WTC11 (cell line): Measurements from ENCODE around the gene AGAP3. TPM values are rescaled to one million over a fixed set of nuclear protein-coding genes. Genes with fewer than 3 reads are reported as not detected.

ENCODE experiments used
- ATAC-seq: fragments of 200-7000 bp; cut with Tn5 transposase; 2 replicates; pipeline ENCODE4 v1.10.0; 2021; ENCODE audit warnings: mild to moderate bottlenecking, moderate library complexity
- CTCF ChIA-PET: fragments of 300-600 bp; sonication (Branson Sonifier 250); formaldehyde crosslinking; loops from one replicate; lab custom pipeline; 2021; ENCODE audit warnings: antibody characterized with exemption; lab: Charles Lee
- POLR2A ChIA-PET: fragments of 350-600 bp; sonication (Branson Sonifier 250); formaldehyde crosslinking; loops from one replicate; lab custom pipeline; 2021; ENCODE audit warnings: antibody characterized with exemption; lab: Charles Lee
- DNase-seq: peaks from one replicate; pipeline ENCODE4 v3.0.0; 2021; ENCODE audit warnings: low spot score
- H3K27ac Mint-ChIP-seq: 2 replicates; pipeline ENCODE4 v1.8.0; 2021; ENCODE audit warnings: mixed read lengths
- H3K27me3 Mint-ChIP-seq: 2 replicates; pipeline ENCODE4 v1.8.0; 2021; ENCODE audit warnings: low read depth, mild to moderate bottlenecking, moderate library complexity, mixed read lengths
- H3K36me3 Mint-ChIP-seq: 2 replicates; pipeline ENCODE4 v1.8.0; 2021; ENCODE audit warnings: mixed read lengths
- H3K4me1 Mint-ChIP-seq: 2 replicates; pipeline ENCODE4 v1.8.0; 2022; ENCODE audit warnings: mixed read lengths
- H3K4me3 Mint-ChIP-seq: 2 replicates; pipeline ENCODE4 v1.8.0; 2021; ENCODE audit warnings: mild to moderate bottlenecking, moderate library complexity, mixed read lengths
- H3K9me3 Mint-ChIP-seq: 2 replicates; pipeline ENCODE4 v1.8.0; 2021; ENCODE audit warnings: mixed read lengths
- ATF1 ChIP-seq: sonication (generic); formaldehyde crosslinking; IDR thresholded peaks from 2 replicates; pipeline ENCODE4 v1.8.1; 2023; ENCODE audit warnings: mild to moderate bottlenecking, moderate library complexity, missing genetic modification reagents
- CBFB ChIP-seq: sonication (generic); formaldehyde crosslinking; IDR thresholded peaks from 2 replicates; pipeline ENCODE4 v1.8.1; 2022; ENCODE audit warnings: mild to moderate bottlenecking, low read depth, missing genetic modification reagents
- E2F4 ChIP-seq: sonication (generic); formaldehyde crosslinking; IDR thresholded peaks from 2 replicates; pipeline ENCODE4 v1.8.1; 2022; ENCODE audit warnings: low read depth, mild to moderate bottlenecking, moderate library complexity, missing genetic modification reagents, borderline replicate concordance
- ERG ChIP-seq: fragments of 250-450 bp; sonication (Bioruptor Pico); IDR thresholded peaks from 2 replicates; pipeline ENCODE4 v1.8.0; 2021; ENCODE audit warnings: mild to moderate bottlenecking
- GRHL2 ChIP-seq: fragments of 250-450 bp; sonication (Bioruptor Pico); IDR thresholded peaks from 2 replicates; pipeline ENCODE4 v1.8.0; 2022; ENCODE audit warnings: mild to moderate bottlenecking, moderate library complexity; ENCODE audit not compliant: insufficient replicate concordance, severe bottlenecking
- KAT7 ChIP-seq: sonication (generic); formaldehyde crosslinking; IDR thresholded peaks from 2 replicates; pipeline ENCODE4 v1.8.1; 2023; ENCODE audit warnings: missing genetic modification reagents, mild to moderate bottlenecking, borderline replicate concordance
- MAX ChIP-seq: sonication (generic); formaldehyde crosslinking; IDR thresholded peaks from 2 replicates; pipeline ENCODE4 v1.8.0; 2022; ENCODE audit warnings: mild to moderate bottlenecking, missing genetic modification reagents
- NFYB ChIP-seq: sonication (generic); formaldehyde crosslinking; conservative IDR thresholded peaks from 2 replicates; pipeline ENCODE4 v1.8.0; 2022; ENCODE audit warnings: low read depth, missing genetic modification reagents
- NR1H2 ChIP-seq: sonication (generic); formaldehyde crosslinking; IDR thresholded peaks from 2 replicates; pipeline ENCODE4 v1.9.0; 2021; ENCODE audit warnings: mild to moderate bottlenecking, moderate library complexity, missing genetic modification reagents
- RELA ChIP-seq: sonication (generic); formaldehyde crosslinking; IDR thresholded peaks from 2 replicates; pipeline ENCODE4 v1.8.1; 2022; ENCODE audit warnings: missing genetic modification reagents, mild to moderate bottlenecking, borderline replicate concordance
- SOX15 ChIP-seq: fragments of 250-450 bp; sonication (Bioruptor Pico); IDR thresholded peaks from 2 replicates; pipeline ENCODE4 v1.9.0; 2021; ENCODE audit warnings: mild to moderate bottlenecking
- TEAD4 ChIP-seq: sonication (generic); formaldehyde crosslinking; IDR thresholded peaks from 2 replicates; pipeline ENCODE4 v1.8.0; 2022; ENCODE audit warnings: mild to moderate bottlenecking, missing genetic modification reagents
- ZBTB43 ChIP-seq: sonication (generic); formaldehyde crosslinking; IDR thresholded peaks from 2 replicates; pipeline ENCODE4 v1.8.1; 2023; ENCODE audit warnings: mild to moderate bottlenecking, missing genetic modification reagents
- ZMAT4 ChIP-seq: fragments of 250-450 bp; sonication (Bioruptor Pico); IDR thresholded peaks from 2 replicates; pipeline ENCODE4 v1.9.0; 2021; ENCODE audit warnings: mild to moderate bottlenecking
- ZNF121 ChIP-seq: sonication (generic); formaldehyde crosslinking; IDR thresholded peaks from 2 replicates; pipeline ENCODE4 v1.8.0; 2023; ENCODE audit warnings: missing genetic modification reagents
- ZNF138 ChIP-seq: sonication (generic); formaldehyde crosslinking; conservative IDR thresholded peaks from 2 replicates; pipeline ENCODE4 v1.8.1; 2022; ENCODE audit warnings: mild to moderate bottlenecking, moderate library complexity, missing genetic modification reagents
- total RNA-seq: library from RNA; stranded (reverse); gene quantifications from 3 replicates; pipeline ENCODE4 v1.2.3, GENCODE V29; 2021
- TF ChIP-seq, protein P1 (sequence below): sonication (generic); formaldehyde crosslinking; IDR thresholded peaks from 2 replicates; pipeline ENCODE4 v1.8.0; 2023; ENCODE audit warnings: missing genetic modification reagents
- TF ChIP-seq, protein P2 (sequence below): sonication (generic); formaldehyde crosslinking; IDR thresholded peaks from 2 replicates; pipeline ENCODE4 v1.8.0; 2022; ENCODE audit warnings: mild to moderate bottlenecking, missing genetic modification reagents
- TF ChIP-seq, protein P3 (sequence below): sonication (generic); formaldehyde crosslinking; IDR thresholded peaks from 2 replicates; pipeline ENCODE4 v1.8.1; 2023; ENCODE audit warnings: mild to moderate bottlenecking, missing genetic modification reagents, moderate library complexity

Gene AGAP3
- total RNA-seq, 1 experiment from 2014 or later: 163 TPM

DNA sequence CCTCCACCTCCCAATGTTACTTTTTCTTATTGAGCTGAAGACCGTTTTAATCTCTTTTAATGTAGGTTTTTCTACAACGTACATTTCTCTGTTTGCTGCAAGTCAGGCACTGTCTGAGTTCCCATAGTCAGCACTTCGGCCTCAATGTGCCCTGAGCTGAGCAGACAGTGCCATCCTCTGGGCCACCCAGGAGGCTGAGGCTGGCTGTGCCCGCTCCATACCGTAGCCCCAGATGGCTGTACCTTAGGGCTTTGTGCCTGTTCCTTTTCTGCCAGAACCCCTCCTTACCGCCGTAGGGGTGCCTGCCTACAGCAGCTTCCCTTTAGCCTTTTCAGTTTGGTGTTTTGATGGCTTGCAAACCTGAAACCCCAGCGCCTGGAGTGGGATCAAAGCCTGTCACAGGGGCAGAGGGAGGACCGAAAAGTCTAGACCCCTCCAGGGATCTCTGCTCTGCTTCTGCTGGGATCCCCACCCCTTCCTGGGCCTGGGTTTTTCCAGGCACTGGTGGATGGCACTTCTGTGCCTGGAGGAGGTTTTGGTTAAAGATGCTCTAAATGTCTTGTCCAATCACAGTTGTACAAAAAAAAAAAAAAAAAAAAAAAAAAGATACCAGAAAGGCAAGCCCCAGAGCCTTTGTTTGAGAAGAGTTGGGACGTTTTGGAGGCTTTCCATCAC is 9.0 kb downstream of the AGAP3 start:
- no peak for ATAC-seq
- TF ChIP-seq ZNF121 (CRISPR knock-in tag) (no peak), ZMAT4 (CRISPR knock-in tag) (no peak), CBFB (CRISPR knock-in tag) (no peak), ZBTB43 (no peak), ATF1 (CRISPR knock-in tag) (no peak), E2F4 (CRISPR knock-in tag) (no peak), ZNF138 (CRISPR knock-in tag) (no peak), RELA (CRISPR knock-in tag) (no peak), NR1H2 (CRISPR knock-in tag) (no peak), MAX (CRISPR knock-in tag) (no peak), NFYB (CRISPR knock-in tag) (no peak), SOX15 (CRISPR knock-in tag) (no peak), ERG (no peak), TEAD4 (CRISPR knock-in tag) (no peak), GRHL2 (no peak), KAT7 (CRISPR knock-in tag) (no peak)
- TF ChIP-seq, protein P1, sequence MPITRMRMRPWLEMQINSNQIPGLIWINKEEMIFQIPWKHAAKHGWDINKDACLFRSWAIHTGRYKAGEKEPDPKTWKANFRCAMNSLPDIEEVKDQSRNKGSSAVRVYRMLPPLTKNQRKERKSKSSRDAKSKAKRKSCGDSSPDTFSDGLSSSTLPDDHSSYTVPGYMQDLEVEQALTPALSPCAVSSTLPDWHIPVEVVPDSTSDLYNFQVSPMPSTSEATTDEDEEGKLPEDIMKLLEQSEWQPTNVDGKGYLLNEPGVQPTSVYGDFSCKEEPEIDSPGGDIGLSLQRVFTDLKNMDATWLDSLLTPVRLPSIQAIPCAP (CRISPR knock-in tag): no peak
- TF ChIP-seq, protein P2, sequence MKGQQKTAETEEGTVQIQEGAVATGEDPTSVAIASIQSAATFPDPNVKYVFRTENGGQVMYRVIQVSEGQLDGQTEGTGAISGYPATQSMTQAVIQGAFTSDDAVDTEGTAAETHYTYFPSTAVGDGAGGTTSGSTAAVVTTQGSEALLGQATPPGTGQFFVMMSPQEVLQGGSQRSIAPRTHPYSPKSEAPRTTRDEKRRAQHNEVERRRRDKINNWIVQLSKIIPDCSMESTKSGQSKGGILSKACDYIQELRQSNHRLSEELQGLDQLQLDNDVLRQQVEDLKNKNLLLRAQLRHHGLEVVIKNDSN: no peak
- TF ChIP-seq, protein P3, sequence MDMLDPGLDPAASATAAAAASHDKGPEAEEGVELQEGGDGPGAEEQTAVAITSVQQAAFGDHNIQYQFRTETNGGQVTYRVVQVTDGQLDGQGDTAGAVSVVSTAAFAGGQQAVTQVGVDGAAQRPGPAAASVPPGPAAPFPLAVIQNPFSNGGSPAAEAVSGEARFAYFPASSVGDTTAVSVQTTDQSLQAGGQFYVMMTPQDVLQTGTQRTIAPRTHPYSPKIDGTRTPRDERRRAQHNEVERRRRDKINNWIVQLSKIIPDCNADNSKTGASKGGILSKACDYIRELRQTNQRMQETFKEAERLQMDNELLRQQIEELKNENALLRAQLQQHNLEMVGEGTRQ: no peak

More for the DNA sequence above, 9.0 kb downstream of the AGAP3 start:
- ChIA-PET POLR2A (no interaction called here), CTCF (interaction anchor here (0.6 to 10.4 kb wide), 6 partner anchors 9 to 1242 kb away, joined by 3 to 118 read pairs (median 4); no protein-coding TSS in a partner anchor)
- Mint-ChIP-seq H3K4me3 (no peak overlapping the region), H3K27ac (no peak overlapping the region), H3K4me1 (peaks cover 25% of the 10 kb centered on the region), H3K27me3 (no peaks in the 10 kb centered on the region), H3K9me3 (no peaks in the 10 kb centered on the region), H3K36me3 (peaks cover 19% of the 10 kb centered on the region)
- no peak for DNase-seq
